NCI-H2227 (cell line): ENCODE measurements around the gene WRAP53.

ENCODE experiments used
- DNase-seq: peaks from one replicate; lab custom pipeline; 2025; ENCODE audit not compliant: unreplicated experiment; lab: John Stamatoyannopoulos, UW

WRAP53 gene

GRCh38 chr17:7677388-7678067, 10.7 kb upstream of the WRAP53 start:
- no peak for DNase-seq

GRCh38 chr17:7684851-7685532, 3.3 kb upstream of the WRAP53 start:
- no peak for DNase-seq

GRCh38 chr17:7685533-7686221, 2.6 kb upstream of the WRAP53 start:
- DNase-seq, result peak; percentile 92

GRCh38 chr17:7686222-7687071, 1.8 kb upstream of the WRAP53 start:
- DNase-seq, result peak; percentile 87

- DNase-seq, result peak; percentile 86
Measured at GRCh38 chr17:7687072-7687907, 987 bp upstream of the WRAP53 start, which contains the start of gene TP53. TSS of gene TP53 (minus strand) at chr17:7687490. CDS start at chr17:7676594, 10,896 bp downstream.

GRCh38 chr17:7688808-7689316, 585 bp downstream of the WRAP53 start:
- DNase-seq, result no peak

- DNase-seq, result no peak
Measured at GRCh38 chr17:7695586-7695985, 7.3 kb downstream of the WRAP53 start.

GRCh38 chr17:7697828-7698588, 9.7 kb downstream of the WRAP53 start:
- DNase-seq, result no peak

- no peak for DNase-seq
Measured at GRCh38 chr17:7700510-7700909, 12.2 kb downstream of the WRAP53 start.

GRCh38 chr17:7701681-7702080, 13.4 kb downstream of the WRAP53 start:
- DNase-seq, result no peak

GRCh38 chr17:7702776-7703175, 14.5 kb downstream of the WRAP53 start:
- no peak for DNase-seq

- peak; percentile 89 for DNase-seq
Measured at GRCh38 chr17:7703584-7704479, 15.6 kb downstream of the WRAP53 start.

- peak; percentile 83 for DNase-seq
Measured at GRCh38 chr17:7704601-7705268, 16.5 kb downstream of the WRAP53 start, which contains the start of gene EFNB3. TSS of gene EFNB3 (plus strand) at chr17:7705202. CDS start at chr17:7705599, 397 bp downstream.

GRCh38 chr17:7705269-7706255, 17.3 kb downstream of the WRAP53 start:
- DNase-seq, result peak; percentile 23

- no peak for DNase-seq
Measured at GRCh38 chr17:7706631-7707354, 18.5 kb downstream of the WRAP53 start.

GRCh38 chr17:7707446-7707845, 19.2 kb downstream of the WRAP53 start:
- peak; percentile 84 for DNase-seq
